H1 (cell line): ENCODE results near the gene IL1RAPL1. TPM values are rescaled to one million over a fixed set of nuclear protein-coding genes. Genes with fewer than 3 reads are reported as not detected.

Source experiments
- CTCF ChIA-PET: fragments of 300-600 bp; sonication (Branson Sonifier 250); formaldehyde crosslinking; loops from one replicate; lab custom pipeline; 2021; ENCODE audit not compliant: partially characterized antibody; lab: Charles Lee
- POLR2A ChIA-PET: fragments of 300-600 bp; sonication (Branson Sonifier 250); formaldehyde crosslinking; loops from one replicate; lab custom pipeline; 2021; ENCODE audit warnings: inconsistent platforms; ENCODE audit not compliant: partially characterized antibody; lab: Charles Lee
- DNase-seq, 2 experiments: peaks; one replicate each; pipeline versions ENCODE4 v3.0.0 to v3.0.0-alpha.2; 2010 to 2022; ENCODE audit warnings: low spot score in 2 of 2, low read depth in 1 of 2, mixed read lengths in 1 of 2
- FAIRE-seq: peaks from 2 replicates; lab custom pipeline; 2011; peaks lifted over from hg19 to GRCh38; lab: Jason Lieb, UNC
- H2AFZ ChIP-seq: 2 replicates; pipeline ENCODE4 v1.8.1; 2012; ENCODE audit warnings: low read length, inconsistent platforms
- H2AK5ac ChIP-seq: 2 replicates; pipeline ENCODE4 v1.6.1; 2013; ENCODE audit warnings: low read depth, low read length
- H2BK120ac ChIP-seq: replicated peaks from 2 replicates; pipeline ENCODE3; 2013; ENCODE audit warnings: low read depth, low read length, inconsistent platforms
- H2BK12ac ChIP-seq: 2 replicates; pipeline ENCODE4 v1.6.1; 2013; ENCODE audit warnings: low read depth, low read length
- H2BK15ac ChIP-seq: 2 replicates; pipeline ENCODE4 v1.6.1; 2013; ENCODE audit warnings: low read length
- H2BK20ac ChIP-seq: 2 replicates; pipeline ENCODE4 v1.6.1; 2013; ENCODE audit warnings: low read length
- H2BK5ac ChIP-seq: 2 replicates; pipeline ENCODE4 v1.6.1; 2013; ENCODE audit warnings: low read depth, low read length
- H3K14ac ChIP-seq: 2 replicates; pipeline ENCODE4 v1.6.1; 2013; ENCODE audit warnings: inconsistent platforms; ENCODE audit not compliant: insufficient read length
- H3K18ac ChIP-seq: 2 replicates; pipeline ENCODE4 v1.6.1; 2013; ENCODE audit warnings: low read length; ENCODE audit errors: extremely low read depth
- H3K23ac ChIP-seq: 2 replicates; pipeline ENCODE4 v1.6.1; 2013; ENCODE audit warnings: inconsistent platforms; ENCODE audit not compliant: insufficient read length
- H3K23me2 ChIP-seq: 2 replicates; pipeline ENCODE4 v1.6.1; 2013; ENCODE audit warnings: low read depth, low read length
- H3K27ac ChIP-seq: 2 replicates; pipeline ENCODE4 v1.6.1; 2011; ENCODE audit warnings: low read depth, low read length, inconsistent platforms
- H3K27me3 ChIP-seq, 4 experiments: replicated peaks in 1 of 4; 1 replicate in 1 of 4; 2 replicates in 3 of 4; pipeline versions ENCODE4 v1.6.1 to v1.8.1; 2011 to 2013; ENCODE audit warnings: low read length in 3 of 4, mild to moderate bottlenecking in 3 of 4, inconsistent platforms in 2 of 4, mixed read lengths in 2 of 4, moderate library complexity in 1 of 4; ENCODE audit not compliant: control insufficient read depth in 3 of 4, insufficient read depth in 3 of 4; ENCODE audit errors: extremely low read depth in 1 of 4
- H3K36me3 ChIP-seq, 4 experiments: 2 replicates each; pipeline versions ENCODE4 v1.6.1 to v1.8.1; 2011 to 2013; ENCODE audit warnings: mild to moderate bottlenecking in 4 of 4, low read length in 3 of 4, moderate library complexity in 2 of 4, control low read depth in 1 of 4, inconsistent platforms in 1 of 4; ENCODE audit not compliant: insufficient read depth in 4 of 4, control insufficient read depth in 2 of 4
- H3K4ac ChIP-seq: replicated peaks from 2 replicates; pipeline ENCODE3; 2013; ENCODE audit warnings: low read length, low read depth, mixed read lengths, inconsistent platforms; ENCODE audit not compliant: insufficient read length
- H3K4me1 ChIP-seq, 4 experiments: replicated peaks in 1 of 4; 1 replicate in 1 of 4; 2 replicates in 3 of 4; pipeline versions ENCODE4 v1.6.1 to v1.8.1; 2011 to 2013; ENCODE audit warnings: low read length in 3 of 4, inconsistent platforms in 2 of 4, mixed read lengths in 1 of 4; ENCODE audit not compliant: insufficient read depth in 4 of 4, control insufficient read depth in 3 of 4
- H3K4me2 ChIP-seq, 2 experiments: 2 replicates each; pipeline versions ENCODE4 v1.6.1 to v1.8.1; 2011 to 2013; ENCODE audit warnings: low read depth in 2 of 2, low read length in 2 of 2, control low read depth in 1 of 2, inconsistent platforms in 1 of 2, mild to moderate bottlenecking in 1 of 2; ENCODE audit not compliant: insufficient read depth in 1 of 2
- H3K4me3 ChIP-seq, 4 experiments: fragments of 200-600, 300-600 bp in 1 of 4; sonication (generic), shearing (Covaris generic), sonication (Bioruptor Twin) in 1 of 4; 2 replicates each; pipeline versions ENCODE4 v1.5.1 to v1.8.1; 2011 to 2016; ENCODE audit warnings: low read length in 4 of 4, low read depth in 3 of 4, control low read depth in 2 of 4, inconsistent platforms in 2 of 4, mild to moderate bottlenecking in 2 of 4, mixed read lengths in 1 of 4, moderate library complexity in 1 of 4; ENCODE audit not compliant: insufficient read depth in 2 of 4; ENCODE audit errors: extremely low read depth in 1 of 4
- H3K56ac ChIP-seq: replicated peaks from 2 replicates; pipeline ENCODE3; 2013; ENCODE audit warnings: low read depth, mild to moderate bottlenecking, mixed read lengths, low read length, inconsistent platforms; ENCODE audit not compliant: insufficient read length
- H3K79me1 ChIP-seq: 2 replicates; pipeline ENCODE4 v1.6.1; 2013; ENCODE audit warnings: low read depth, low read length, control low read depth
- H3K79me2 ChIP-seq, 2 experiments: 2 replicates each; pipeline versions ENCODE4 v1.6.1 to v1.8.1; 2012 to 2013; ENCODE audit warnings: low read length in 2 of 2, mild to moderate bottlenecking in 2 of 2, inconsistent platforms in 1 of 2; ENCODE audit not compliant: insufficient read depth in 2 of 2, control insufficient read depth in 1 of 2
- H3K9ac ChIP-seq, 4 experiments: replicated peaks in 1 of 4; 1 replicate in 1 of 4; 2 replicates in 3 of 4; pipeline versions ENCODE4 v1.6.1 to v1.8.1; 2011 to 2013; ENCODE audit warnings: low read depth in 3 of 4, low read length in 3 of 4, control low read depth in 2 of 4, mild to moderate bottlenecking in 2 of 4, moderate library complexity in 2 of 4, inconsistent platforms in 1 of 4; ENCODE audit errors: extremely low read depth in 1 of 4
- H3K9me3 ChIP-seq, 2 experiments: 2 replicates each; pipeline versions ENCODE4 v1.6.1 to v1.8.1; 2012 to 2013; ENCODE audit warnings: mild to moderate bottlenecking in 2 of 2, moderate library complexity in 2 of 2, control low read depth in 1 of 2, inconsistent platforms in 1 of 2, low read depth in 1 of 2, low read length in 1 of 2, mixed read lengths in 1 of 2; ENCODE audit not compliant: insufficient read depth in 2 of 2
- H4K20me1 ChIP-seq, 2 experiments: replicated peaks in 1 of 2; 2 replicates each; pipeline versions ENCODE3 to v1.8.1; 2011 to 2013; ENCODE audit warnings: inconsistent platforms in 2 of 2, low read length in 2 of 2, mild to moderate bottlenecking in 1 of 2; ENCODE audit not compliant: insufficient read depth in 2 of 2, control insufficient read depth in 1 of 2
- H4K5ac ChIP-seq: 2 replicates; pipeline ENCODE4 v1.6.1; 2013; ENCODE audit warnings: low read length, low read depth, mixed read lengths, inconsistent platforms; ENCODE audit not compliant: insufficient read length
- H4K8ac ChIP-seq: 2 replicates; pipeline ENCODE4 v1.8.0; 2013; ENCODE audit warnings: mild to moderate bottlenecking, moderate library complexity, low read length, inconsistent platforms; ENCODE audit not compliant: insufficient read depth; ENCODE audit errors: extremely low read depth
- H4K91ac ChIP-seq: replicated peaks from 2 replicates; pipeline ENCODE3; 2013; ENCODE audit warnings: low read length, mixed read lengths, inconsistent platforms; ENCODE audit not compliant: insufficient read length
- ASH2L ChIP-seq: fragments of 200-600, 300-600 bp; sonication (generic); IDR thresholded peaks from one replicate; pipeline ENCODE4 v1.7.1; 2017; ENCODE audit warnings: low read length
- KDM1A ChIP-seq: fragments of 200-600, 300-600 bp; sonication (generic); IDR thresholded peaks from 2 replicates; pipeline ENCODE4 v1.7.1; 2016; ENCODE audit warnings: mild to moderate bottlenecking, low read length, borderline replicate concordance
- RBBP5 ChIP-seq: IDR thresholded peaks from 2 replicates; pipeline ENCODE4 v1.7.1; 2012; ENCODE audit warnings: low read depth, mild to moderate bottlenecking, inconsistent platforms, low read length, moderate library complexity, borderline replicate concordance
- WGBS, 2 experiments: shearing (Covaris generic) in 1 of 2; methylation state at CpG; one replicate each; pipeline versions ENCODE4 v1.1.6 to v1.1.7; 2013 to 2015; ENCODE audit warnings: low lambda C conversion rate in 2 of 2, mixed read lengths in 2 of 2, inconsistent platforms in 1 of 2, low coverage in 1 of 2, missing lambda C conversion rate in 1 of 2; ENCODE audit not compliant: insufficient replicate concordance in 2 of 2, insufficient coverage in 1 of 2, insufficient read length in 1 of 2; ENCODE audit errors: extremely low coverage in 1 of 2, missing lambda C conversion rate in 1 of 2; 5-methylcytosine and 5-hydroxymethylcytosine counted together
- polyA plus RNA-seq, 7 experiments: library from polyadenylated mRNA; depleted of rRNA in 3 of 7; stranded (reverse) in 5 of 7; unstranded in 2 of 7; fragments of >200 nt in 5 of 7; fragments of 200-250 nt in 2 of 7; gene quantifications; 1 replicate in 5 of 7; 2 replicates in 1 of 7; 4 replicates in 1 of 7; pipeline versions ENCODE4 v1.2.1 to v1.2.3, GENCODE V29; 2011 to 2013; ENCODE audit warnings: missing spikeins in 2 of 7, mixed read lengths in 2 of 7
- total RNA-seq: library from RNA; stranded (reverse); fragmentation: NEBNext Ultra II Directional; extraction: Animal tissue kit (Norgen Biotek cat#: 25700); gene quantifications from 2 replicates; pipeline ENCODE4 v1.2.1, GENCODE V29; 2021
- TF ChIP-seq, protein P1 (sequence below), 3 experiments: IDR thresholded peaks; 1 replicate in 2 of 3; 2 replicates in 1 of 3; pipeline versions ENCODE4 v1.5.1 to v1.6.1; 2011; ENCODE audit warnings: low read length in 3 of 3, mild to moderate bottlenecking in 3 of 3, inconsistent platforms in 2 of 3, low read depth in 1 of 3, moderate library complexity in 1 of 3; ENCODE audit not compliant: insufficient read depth in 1 of 3; ENCODE audit errors: control extremely low read depth in 1 of 3

IL1RAPL1 gene
- total and polyA plus RNA-seq, 2 of the 8 experiments (the other 6 are each of a cell fraction or from before 2014, with no cell fraction given), result 0.11 to 0.35 TPM

DNA sequence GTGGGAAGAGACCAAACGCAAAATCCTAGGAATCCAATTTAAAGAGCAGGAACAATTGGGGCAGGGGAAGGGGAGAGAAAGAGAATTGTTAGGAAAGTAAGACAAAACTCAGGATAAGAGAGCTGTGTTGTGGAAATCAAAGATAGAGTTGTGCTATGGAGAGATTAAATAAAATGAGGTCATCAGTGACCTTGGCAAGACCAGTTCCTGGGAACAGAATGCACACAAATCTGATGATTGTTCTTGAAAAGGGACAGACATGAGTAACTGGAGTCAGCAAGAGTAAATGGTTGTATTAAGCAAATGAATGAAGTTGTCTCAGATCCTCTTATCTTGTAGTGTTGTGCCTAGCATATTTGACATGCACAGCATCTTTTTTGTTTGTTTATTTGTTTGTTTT is 267.4 kb downstream of the IL1RAPL1 start:
- ChIA-PET POLR2A (no interaction called here), CTCF (no interaction called here)
- no peaks in the 10 kb centered on the region for H3K9me3 ChIP-seq
- no peak overlapping the region for H3K23ac ChIP-seq
- no peak overlapping the region for H3K56ac ChIP-seq
- no peak overlapping the region for H3K4me3 ChIP-seq
- no peak overlapping the region for H4K91ac ChIP-seq
- H4K20me1 ChIP-seq, result no peaks in the 10 kb centered on the region
- H3K4me1 ChIP-seq, result no peaks in the 10 kb centered on the region; a peak in 1 of 7 replicates
- DNase-seq (no peak), FAIRE-seq (no peak)
- no peak overlapping the region for H2BK5ac ChIP-seq
- TF ChIP-seq ASH2L (no peak), KDM1A (no peak), RBBP5 (no peak)
- TF ChIP-seq, protein P1, sequence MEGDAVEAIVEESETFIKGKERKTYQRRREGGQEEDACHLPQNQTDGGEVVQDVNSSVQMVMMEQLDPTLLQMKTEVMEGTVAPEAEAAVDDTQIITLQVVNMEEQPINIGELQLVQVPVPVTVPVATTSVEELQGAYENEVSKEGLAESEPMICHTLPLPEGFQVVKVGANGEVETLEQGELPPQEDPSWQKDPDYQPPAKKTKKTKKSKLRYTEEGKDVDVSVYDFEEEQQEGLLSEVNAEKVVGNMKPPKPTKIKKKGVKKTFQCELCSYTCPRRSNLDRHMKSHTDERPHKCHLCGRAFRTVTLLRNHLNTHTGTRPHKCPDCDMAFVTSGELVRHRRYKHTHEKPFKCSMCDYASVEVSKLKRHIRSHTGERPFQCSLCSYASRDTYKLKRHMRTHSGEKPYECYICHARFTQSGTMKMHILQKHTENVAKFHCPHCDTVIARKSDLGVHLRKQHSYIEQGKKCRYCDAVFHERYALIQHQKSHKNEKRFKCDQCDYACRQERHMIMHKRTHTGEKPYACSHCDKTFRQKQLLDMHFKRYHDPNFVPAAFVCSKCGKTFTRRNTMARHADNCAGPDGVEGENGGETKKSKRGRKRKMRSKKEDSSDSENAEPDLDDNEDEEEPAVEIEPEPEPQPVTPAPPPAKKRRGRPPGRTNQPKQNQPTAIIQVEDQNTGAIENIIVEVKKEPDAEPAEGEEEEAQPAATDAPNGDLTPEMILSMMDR (IDR thresholded peaks at IDR 0.05; ENCODE audit: control extremely low read depth in 1 of 3, insufficient read depth in 1 of 3, low read depth in 1 of 3, low read length in 3 of 3), result no peak
- no peak overlapping the region for H3K4me2 ChIP-seq
- H4K8ac ChIP-seq, result no peak overlapping the region
- no peak overlapping the region for H2AK5ac ChIP-seq
- H3K27ac ChIP-seq, result no peak overlapping the region
- H4K5ac ChIP-seq, result no peak overlapping the region
- H3K14ac ChIP-seq, result no peak overlapping the region
- H3K27me3 ChIP-seq, result no peaks in the 10 kb centered on the region
- H3K4ac ChIP-seq, result no peak overlapping the region
- WGBS, 2 experiments, result 88% methylated on average over 1 of the region's 1 CpG; no CpG with 5 or more reads in 1 of the 2 experiments
- H2BK15ac ChIP-seq, result no peak overlapping the region
- no peak overlapping the region for H2BK12ac ChIP-seq
- no peak overlapping the region for H3K18ac ChIP-seq
- H3K36me3 ChIP-seq, result no peaks in the 10 kb centered on the region
- H2BK20ac ChIP-seq, result no peak overlapping the region
- no peaks in the 10 kb centered on the region for H3K23me2 ChIP-seq
- H3K79me2 ChIP-seq, result no peaks in the 10 kb centered on the region
- H3K79me1 ChIP-seq, result no peaks in the 10 kb centered on the region
- H2BK120ac ChIP-seq, result no peak overlapping the region
- no peak overlapping the region for H3K9ac ChIP-seq
- no peak overlapping the region for H2AFZ ChIP-seq
